GM13977 (cell line): ENCODE results near the gene PRKCE.
"Not testable (repeated sequence)": the region's sequence is repeated elsewhere in the genome, so short reads cannot be mapped to it uniquely, and the experiment has no call there.

Experiments
- DNase-seq: peaks from one replicate; pipeline ENCODE4 v3.0.0; 2012; ENCODE audit warnings: low spot score
- CTCF ChIP-seq: IDR thresholded peaks from 2 replicates; pipeline ENCODE4 v1.5.1; 2012; ENCODE audit warnings: mild to moderate bottlenecking, control low read depth; ENCODE audit not compliant: insufficient read depth; ENCODE audit errors: extremely low read depth, missing control alignments
- in situ Hi-C: fragments of 300-500 bp; cut with MboI; formaldehyde crosslinking; loops from one replicate; pipeline ENCODE4 v1.12.0; 2022; ENCODE audit warnings: low sequenced_read_pairs, low pct_unique_long_range_greater_than_20kb, mixed read lengths, inconsistent platforms; ENCODE audit not compliant: unreplicated experiment

Gene PRKCE

GRCh38 chr2:45715601-45716379 lies 64.3 kb downstream of the PRKCE start:
- in situ Hi-C loops: no loop called here
- no peak for TF ChIP-seq CTCF
- no peak for DNase-seq

- in situ Hi-C loops, DNase-seq: not testable (repeated sequence)
Observed at GRCh38 chr2:45716432-45716831, 65.0 kb downstream of the PRKCE start.

- in situ Hi-C loops: no loop called here
- DNase-seq: no peak
- no peak for TF ChIP-seq CTCF
Observed at GRCh38 chr2:45716915-45717314, 65.4 kb downstream of the PRKCE start.

DNA sequence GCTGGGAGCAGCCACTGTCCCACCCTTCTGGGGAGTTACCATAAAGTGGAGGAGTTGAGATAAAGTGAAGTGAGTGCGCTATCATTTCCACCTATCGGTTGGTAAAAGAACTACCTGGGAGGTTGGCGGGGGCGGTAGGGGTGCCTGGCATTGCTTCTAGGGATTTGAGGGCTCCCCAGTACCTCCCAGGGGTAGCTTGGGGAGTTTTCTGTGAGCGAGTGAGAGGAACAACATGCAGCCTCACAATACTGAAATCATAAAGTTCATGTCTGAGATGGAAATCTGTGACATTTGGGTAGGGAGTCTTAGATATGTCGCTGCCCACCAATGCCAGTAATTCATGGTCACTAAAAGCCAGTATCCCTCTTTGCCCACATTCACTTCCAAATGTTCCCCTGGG lies 68.7 kb downstream of the PRKCE start:
- DNase-seq: no peak
- no peak for TF ChIP-seq CTCF
- in situ Hi-C loops: no loop called here

- in situ Hi-C loops: no loop called here
- no peak for DNase-seq
Observed at GRCh38 chr2:45721150-45721549, 69.7 kb downstream of the PRKCE start.

GRCh38 chr2:45722477-45722876 lies 71.0 kb downstream of the PRKCE start:
- in situ Hi-C loops: no loop called here
- no peak for DNase-seq
- no peak for TF ChIP-seq CTCF

More at GRCh38 chr2:45721150-45721549, 69.7 kb downstream of the PRKCE start:
- no peak for TF ChIP-seq CTCF

DNA sequence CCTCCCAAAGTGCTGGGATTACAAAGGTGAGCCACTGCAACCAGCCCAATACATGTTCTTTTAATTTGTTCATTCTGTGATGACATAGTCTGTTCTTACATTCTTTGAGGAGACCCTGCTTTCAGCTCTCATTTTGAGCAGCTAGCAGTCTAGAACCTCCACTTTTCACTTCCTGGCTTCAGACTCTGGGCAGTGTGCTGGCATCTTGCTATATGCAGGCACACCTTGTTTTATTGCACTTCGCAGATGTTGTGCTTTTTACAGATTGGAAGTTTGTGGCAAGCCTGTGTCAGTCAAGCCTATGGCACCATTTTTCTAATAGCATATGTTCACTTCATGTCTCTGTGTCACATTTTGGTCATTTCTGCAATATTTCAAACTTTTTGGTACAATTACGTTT lies 72.4 kb downstream of the PRKCE start:
- no peak for DNase-seq
- in situ Hi-C loops: no loop called here
- TF ChIP-seq CTCF: no peak
